Sigmoid colon (tissue), 4 donors: ENCODE data around the gene MKRN2OS.

ENCODE experiments used
- CTCF ChIP-seq, 4 experiments: fragments of 450-650 bp in 3 of 4; fragments of 200-600 bp in 1 of 4; IDR thresholded peaks; one replicate each; pipeline ENCODE4 v1.5.1; 2016 to 2019; ENCODE audit warnings: antibody characterized with exemption in 4 of 4, mild to moderate bottlenecking in 3 of 4, moderate library complexity in 2 of 4
- EP300 ChIP-seq, 4 donors: sonication (generic); formaldehyde crosslinking; IDR thresholded peaks; one replicate each; pipeline ENCODE4 v1.6.1; 2017; ENCODE audit warnings: antibody characterized with exemption in 4 of 4

GRCh38 chr3:12556314-12556689 lies 11.0 kb upstream of the MKRN2OS start:
- TF ChIP-seq CTCF (IDR thresholded peaks at IDR 0.05) (no peak), EP300 (IDR thresholded peaks at IDR 0.05) (no peak)
